WERI-Rb-1 (cell line): Measurements from ENCODE around the gene ENOX1.

ENCODE experiments used
- DNase-seq: peaks from one replicate; pipeline ENCODE4 v3.0.0-alpha.2; 2020
- H3K27ac ChIP-seq: fragments of 250-450 bp; sonication (Bioruptor Pico); 2 replicates; pipeline ENCODE4 v1.5.1; 2020; ENCODE audit warnings: mild to moderate bottlenecking, moderate library complexity
- H3K27me3 ChIP-seq: fragments of 250-450 bp; sonication (Bioruptor Pico); 2 replicates; pipeline ENCODE4 v1.5.1; 2021; ENCODE audit warnings: mild to moderate bottlenecking, low read depth, moderate library complexity; ENCODE audit not compliant: insufficient read depth, severe bottlenecking
- H3K36me3 ChIP-seq: fragments of 250-450 bp; sonication (Bioruptor Pico); 2 replicates; pipeline ENCODE4 v1.5.1; 2020; ENCODE audit warnings: mild to moderate bottlenecking, moderate library complexity
- H3K4me3 ChIP-seq: 2 replicates; pipeline ENCODE4 v1.5.1; 2011; ENCODE audit warnings: low read depth, mild to moderate bottlenecking, control low read depth, low read length
- H3K9me3 ChIP-seq: fragments of 250-450 bp; sonication (Bioruptor Pico); 2 replicates; pipeline ENCODE4 v1.5.1; 2021; ENCODE audit warnings: mild to moderate bottlenecking, moderate library complexity; ENCODE audit not compliant: severe bottlenecking
- CTCF ChIP-seq: IDR thresholded peaks from 2 replicates; pipeline ENCODE4 v1.5.1; 2011; ENCODE audit warnings: low read depth, mild to moderate bottlenecking, control low read depth, inconsistent platforms, low read length

Gene ENOX1

GRCh38 chr13:43257765-43258164 is 529.0 kb downstream of the ENOX1 start:
- Histone ChIP-seq H3K27me3 (no peaks in the 10 kb centered on the region), H3K9me3 (no peaks in the 10 kb centered on the region), H3K27ac (no peak overlapping the region), H3K4me3 (no peak overlapping the region), H3K36me3 (no peaks in the 10 kb centered on the region)
- no peak for DNase-seq
- TF ChIP-seq CTCF = no peak

- no peak overlapping the region for H3K27ac ChIP-seq
Observed at GRCh38 chr13:43251961-43252360, 534.8 kb downstream of the ENOX1 start.

GRCh38 chr13:43246382-43246781 is 540.4 kb downstream of the ENOX1 start:
- no peak for TF ChIP-seq CTCF
- H3K9me3 ChIP-seq = no peaks in the 10 kb centered on the region
- H3K4me3 ChIP-seq = no peak overlapping the region
- no peaks in the 10 kb centered on the region for H3K36me3 ChIP-seq
- DNase-seq = no peak
- H3K27me3 ChIP-seq = no peaks in the 10 kb centered on the region
- no peak overlapping the region for H3K27ac ChIP-seq

More at GRCh38 chr13:43251961-43252360, 534.8 kb downstream of the ENOX1 start:
- TF ChIP-seq CTCF = no peak
- Histone ChIP-seq H3K36me3 (no peaks in the 10 kb centered on the region), H3K4me3 (no peak overlapping the region), H3K9me3 (no peaks in the 10 kb centered on the region), H3K27me3 (no peaks in the 10 kb centered on the region)
- no peak for DNase-seq

GRCh38 chr13:43245374-43245964 is 541.3 kb downstream of the ENOX1 start:
- DNase-seq = no peak
- Histone ChIP-seq H3K27me3 (no peaks in the 10 kb centered on the region), H3K36me3 (no peaks in the 10 kb centered on the region), H3K9me3 (no peaks in the 10 kb centered on the region), H3K4me3 (no peak overlapping the region), H3K27ac (no peak overlapping the region)
- no peak for TF ChIP-seq CTCF

GRCh38 chr13:43244481-43244880 is 542.3 kb downstream of the ENOX1 start:
- H3K9me3 ChIP-seq = no peaks in the 10 kb centered on the region
- no peaks in the 10 kb centered on the region for H3K36me3 ChIP-seq
- H3K27ac ChIP-seq = no peak overlapping the region
- no peaks in the 10 kb centered on the region for H3K27me3 ChIP-seq
- TF ChIP-seq CTCF = no peak
- no peak overlapping the region for H3K4me3 ChIP-seq
- no peak for DNase-seq

GRCh38 chr13:43243711-43244110 is 543.1 kb downstream of the ENOX1 start:
- Histone ChIP-seq H3K36me3 (no peaks in the 10 kb centered on the region), H3K27ac (no peak overlapping the region), H3K9me3 (no peaks in the 10 kb centered on the region), H3K4me3 (no peak overlapping the region), H3K27me3 (no peaks in the 10 kb centered on the region)
- no peak for TF ChIP-seq CTCF
- no peak for DNase-seq
